LNCaP clone FGC (cell line): ENCODE measurements around the gene SMIM22.

ENCODE experiments used
- DNase-seq: peaks from one replicate; pipeline ENCODE4 v3.0.0-alpha.2; 2011; ENCODE audit warnings: low read depth
- H3K4me3 ChIP-seq: 2 replicates; pipeline ENCODE4 v1.5.1; 2011; ENCODE audit warnings: mild to moderate bottlenecking, low read depth, low read length, control low read depth
- CTCF ChIP-seq: IDR thresholded peaks from 2 replicates; pipeline ENCODE4 v1.5.1; 2012; ENCODE audit warnings: mild to moderate bottlenecking; ENCODE audit not compliant: control insufficient read depth, insufficient read depth; ENCODE audit errors: extremely low read depth

The SMIM22 gene

GRCh38 chr16:4832698-4833343, 37.7 kb downstream of the SMIM22 start:
- peak; percentile 35 for DNase-seq
- H3K4me3 ChIP-seq, result no peak overlapping the region
- TF ChIP-seq CTCF, result no peak

- no peak for DNase-seq
- TF ChIP-seq CTCF, result no peak
- no peak overlapping the region for H3K4me3 ChIP-seq
Measured at GRCh38 chr16:4833584-4833983, 38.4 kb downstream of the SMIM22 start.

GRCh38 chr16:4836727-4837126, 41.6 kb downstream of the SMIM22 start:
- no peak for DNase-seq
- no peak for TF ChIP-seq CTCF
- H3K4me3 ChIP-seq, result no peak overlapping the region

- H3K4me3 ChIP-seq, result no peak overlapping the region
- no peak for DNase-seq
- no peak for TF ChIP-seq CTCF
Measured at GRCh38 chr16:4837733-4838501, 42.7 kb downstream of the SMIM22 start.

- no peak for TF ChIP-seq CTCF
- no peak for DNase-seq
- no peak overlapping the region for H3K4me3 ChIP-seq
Measured at GRCh38 chr16:4839942-4840341, 44.8 kb downstream of the SMIM22 start.

GRCh38 chr16:4840984-4841383, 45.8 kb downstream of the SMIM22 start:
- no peak for DNase-seq
- no peak for TF ChIP-seq CTCF
- H3K4me3 ChIP-seq, result no peak overlapping the region
